ENCODE results near the gene SLC25A13.

The SLC25A13 gene

DNA sequence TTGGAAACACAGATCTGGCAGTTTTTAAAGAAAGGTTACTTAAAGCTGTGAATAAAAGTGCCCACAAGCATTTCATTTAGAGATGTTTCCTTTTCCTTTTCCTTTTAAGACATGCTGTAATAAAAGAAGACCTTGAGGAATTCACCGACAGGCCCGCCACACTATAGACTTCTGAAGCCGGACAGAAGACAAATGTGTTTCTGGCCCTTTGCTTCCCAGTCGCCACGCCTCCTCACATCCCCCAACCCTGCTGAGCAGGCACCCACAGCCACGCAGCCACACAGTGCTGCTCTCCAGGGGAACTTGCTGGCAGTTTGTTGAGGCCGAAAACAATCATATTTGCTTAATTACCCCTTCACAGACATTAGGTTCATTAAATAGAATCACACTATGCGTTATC, 83.4 kb downstream of the SLC25A13 start:
- no peak for DNase-seq

DNA sequence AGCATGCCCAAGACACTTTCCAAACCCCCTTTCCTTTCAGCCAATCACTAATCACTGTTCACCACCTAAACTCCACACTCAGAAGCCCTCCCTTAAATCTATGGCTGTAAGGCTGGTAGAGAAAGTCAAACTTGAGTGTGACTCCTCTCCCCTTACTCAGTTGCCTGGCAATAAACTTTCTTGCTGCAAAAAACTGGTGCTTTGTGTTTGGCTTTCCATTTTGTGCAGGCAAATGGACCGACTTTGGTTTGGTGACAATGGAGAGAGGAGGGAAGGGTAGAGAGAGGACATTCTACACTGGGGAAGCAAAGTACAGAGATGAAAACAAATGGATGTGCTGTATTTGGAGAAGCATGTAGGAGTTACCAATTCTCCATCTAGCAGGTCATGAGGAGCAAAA, 84.9 kb downstream of the SLC25A13 start:
- no peak for DNase-seq

- peak; percentile 65 to 69 for DNase-seq
Observed at GRCh38 chr7:96236198-96237039, 85.5 kb downstream of the SLC25A13 start.

GRCh38 chr7:96235281-96235680, 86.6 kb downstream of the SLC25A13 start:
- DNase-seq: no peak

- no peak for DNase-seq
Observed at GRCh38 chr7:96233528-96234154, 88.3 kb downstream of the SLC25A13 start.

DNA sequence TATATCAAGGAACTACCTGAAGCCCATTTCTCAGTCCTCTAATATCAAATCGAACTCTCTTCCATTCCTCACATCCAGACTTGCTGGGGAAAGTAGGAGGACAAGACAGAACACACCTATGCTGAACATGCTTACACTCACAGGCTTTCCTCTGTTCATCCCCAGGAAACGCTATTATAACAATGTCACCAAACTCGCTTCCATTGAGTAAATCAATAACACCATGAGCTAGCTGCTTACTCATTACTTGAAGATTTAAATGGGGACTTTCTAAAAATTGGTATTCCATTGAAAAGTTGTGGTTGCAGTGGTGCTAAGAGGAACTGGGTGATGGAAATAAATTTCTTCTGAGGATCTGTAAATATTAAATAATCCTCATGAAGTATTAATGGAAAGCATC, 88.8 kb downstream of the SLC25A13 start:
- DNase-seq: no peak

- no peak for DNase-seq
Observed at GRCh38 chr7:96228760-96229159, 93.1 kb downstream of the SLC25A13 start.

GRCh38 chr7:96225251-96225650, 96.6 kb downstream of the SLC25A13 start:
- no peak for DNase-seq

DNA sequence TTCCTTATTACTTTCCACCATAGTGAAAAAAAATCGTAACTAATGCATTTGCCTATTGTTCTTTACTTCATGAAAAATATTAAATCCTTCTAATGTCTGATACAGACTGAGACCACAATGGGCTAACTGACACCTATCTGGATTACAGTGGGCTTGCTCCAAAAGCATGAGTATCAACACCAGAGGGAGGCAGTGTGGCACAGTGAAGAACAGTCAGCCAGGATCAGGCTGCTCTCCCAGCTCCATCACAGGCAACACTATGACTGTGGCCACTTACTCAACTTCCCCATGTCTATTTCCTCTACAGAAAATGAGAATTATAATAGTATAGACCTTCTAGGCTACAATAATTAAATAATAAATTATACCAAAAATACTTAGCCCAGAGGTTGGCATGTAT, 97.2 kb downstream of the SLC25A13 start:
- no peak for DNase-seq

GRCh38 chr7:96224073-96224472, 97.8 kb downstream of the SLC25A13 start:
- DNase-seq: no peak

- no peak for DNase-seq
Observed at GRCh38 chr7:96221888-96222287, 100.0 kb downstream of the SLC25A13 start.

GRCh38 chr7:96219378-96220130, 102.3 kb downstream of the SLC25A13 start:
- DNase-seq: peak; percentile 10 to 35

DNA sequence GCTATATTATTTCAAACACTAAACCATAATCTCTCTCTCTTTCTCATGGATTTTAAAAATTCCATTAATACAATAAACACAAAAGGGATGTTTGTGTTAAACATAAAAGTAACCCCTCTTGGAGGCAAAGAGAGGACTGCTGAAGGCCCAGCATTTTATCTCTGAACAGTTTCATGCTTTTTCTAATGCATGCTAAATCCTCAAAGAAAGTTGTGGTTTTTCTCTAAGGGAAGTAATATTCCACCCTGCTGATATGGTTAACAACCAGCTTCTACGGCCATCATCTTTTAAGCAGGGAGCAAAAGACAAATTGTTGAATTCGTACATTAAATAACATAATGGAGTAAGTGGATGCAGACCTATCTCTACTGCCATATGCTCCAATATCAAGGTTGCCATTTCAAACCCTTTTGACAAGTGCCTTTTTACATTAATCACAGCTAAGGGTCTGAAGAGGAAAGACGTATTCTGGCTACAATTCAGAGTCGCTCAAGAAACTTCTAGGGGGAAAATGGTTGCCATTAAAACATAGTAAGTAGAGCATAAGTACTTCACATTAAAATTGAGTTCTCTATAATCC, 103.1 kb downstream of the SLC25A13 start:
- DNase-seq: peak in 1 of 2 experiments; percentile 3

GRCh38 chr7:96217147-96217546, 104.8 kb downstream of the SLC25A13 start:
- no peak for DNase-seq

- DNase-seq: no peak
Observed at GRCh38 chr7:96216373-96216772, 105.5 kb downstream of the SLC25A13 start.

- no peak for DNase-seq
Observed at GRCh38 chr7:96212474-96212873, 109.4 kb downstream of the SLC25A13 start.

DNA sequence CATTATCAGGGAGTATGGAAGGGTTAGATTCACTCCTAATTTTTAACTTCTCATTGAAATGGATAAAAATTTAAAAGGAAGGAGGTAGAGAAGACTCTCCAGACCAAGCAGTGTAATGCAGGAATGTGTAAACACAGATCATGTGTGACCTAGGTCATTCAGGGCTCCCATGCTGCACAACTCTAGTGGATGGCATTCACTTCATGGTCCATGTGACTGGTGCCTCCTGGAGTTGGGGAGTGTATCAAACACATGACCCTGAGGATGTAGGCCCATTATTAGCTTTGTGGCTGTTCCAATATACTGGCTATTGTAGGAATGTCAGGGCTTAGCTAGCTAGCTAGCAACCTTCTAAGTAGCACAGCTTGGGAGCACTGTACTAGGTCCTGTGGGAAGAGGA, 109.9 kb downstream of the SLC25A13 start:
- no peak for DNase-seq

DNA sequence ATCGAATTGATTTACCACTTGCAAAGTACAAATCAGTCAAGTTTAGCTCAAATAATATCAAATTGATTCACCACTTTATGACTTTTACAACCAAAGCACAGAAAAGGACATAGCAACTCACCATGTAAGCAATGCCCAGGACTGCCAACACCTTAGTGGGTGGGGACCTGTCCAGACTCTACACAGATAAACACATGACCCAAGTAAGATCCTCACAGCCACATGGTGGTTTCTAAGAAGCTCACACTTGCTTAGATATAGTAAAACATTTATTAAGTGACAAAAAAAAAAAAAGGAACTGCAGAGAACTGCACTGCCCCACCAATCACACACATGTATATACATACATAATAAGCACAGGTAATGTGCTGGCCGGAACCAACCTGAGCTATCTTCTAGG, 116.2 kb downstream of the SLC25A13 start:
- no peak for DNase-seq

- DNase-seq: no peak
Observed at GRCh38 chr7:96204601-96205000, 117.3 kb downstream of the SLC25A13 start.

DNA sequence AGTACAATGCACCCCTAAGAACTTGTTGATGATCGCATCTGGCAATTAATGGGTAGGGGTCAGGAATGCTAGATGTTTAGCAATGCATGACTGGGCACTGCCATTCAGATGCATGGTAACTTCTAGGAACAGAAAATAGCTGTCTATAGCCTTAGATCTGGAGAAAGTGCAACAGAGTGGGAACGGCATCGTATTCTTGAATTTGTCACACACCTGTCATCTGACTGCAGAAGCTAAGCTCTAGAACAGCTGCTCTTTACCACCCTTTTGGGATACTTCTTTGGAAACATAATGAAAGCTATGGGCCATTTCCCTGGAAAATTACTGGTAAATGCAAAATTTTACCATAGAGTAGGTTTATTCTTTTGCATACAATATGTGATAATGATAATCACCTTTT, 118.1 kb downstream of the SLC25A13 start:
- no peak for DNase-seq

DNA sequence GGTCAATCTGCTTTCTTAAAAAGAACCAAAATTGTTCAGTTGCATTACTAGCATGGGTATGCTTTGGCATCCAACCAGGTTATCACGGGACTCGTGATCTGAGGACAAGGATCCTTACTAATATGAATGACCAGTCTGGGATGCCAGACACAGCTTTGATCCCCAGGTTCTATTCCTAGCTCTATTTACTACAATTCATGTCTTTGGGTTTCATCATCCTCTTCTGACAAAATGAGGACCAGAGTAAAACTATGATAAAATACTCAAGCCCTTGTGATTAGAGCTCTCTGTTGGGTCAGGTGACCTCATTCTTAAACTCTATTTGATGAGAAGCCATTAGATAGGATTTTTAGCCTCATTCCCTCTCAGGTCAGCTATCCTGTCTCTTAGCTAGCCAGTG, 119.8 kb downstream of the SLC25A13 start:
- no peak for DNase-seq

- no peak for DNase-seq
Observed at GRCh38 chr7:96200740-96201139, 121.2 kb downstream of the SLC25A13 start.

- no peak for DNase-seq
Observed at GRCh38 chr7:96199421-96199820, 122.5 kb downstream of the SLC25A13 start.

Measured in NCI-H446 (cell line).